Upper lobe of right lung (tissue), 1 donor: ENCODE measurements around the gene SMIM28. TPM values are rescaled to one million over a fixed set of nuclear protein-coding genes. Genes with fewer than 3 reads are reported as not detected.
A peak's percentile ranks its signal among the peaks of the same experiment; 100 is the strongest.
"Not testable (repeated sequence)": the region's sequence is repeated elsewhere in the genome, so short reads cannot be mapped to it uniquely, and the experiment has no call there.

Source experiments
- ATAC-seq: fragments of 200-7000 bp; cut with Tn5 transposase; one replicate; pipeline ENCODE4 v1.9.1; 2020; ENCODE audit warnings: mild to moderate bottlenecking, moderate library complexity
- DNase-seq: peaks from one replicate; pipeline ENCODE4 v3.0.0-alpha.2; 2020
- H3K27ac ChIP-seq: fragments of 200-600 bp; one replicate; pipeline ENCODE4 v1.8.0; 2022
- H3K27me3 ChIP-seq: fragments of 200-600 bp; one replicate; pipeline ENCODE4 v1.8.0; 2022; ENCODE audit warnings: mild to moderate bottlenecking
- H3K36me3 ChIP-seq: fragments of 200-600 bp; one replicate; pipeline ENCODE4 v1.8.0; 2022
- H3K4me1 ChIP-seq: fragments of 200-600 bp; one replicate; pipeline ENCODE4 v1.8.0; 2022
- H3K4me3 ChIP-seq: fragments of 200-600 bp; one replicate; pipeline ENCODE4 v1.8.0; 2022; ENCODE audit warnings: mild to moderate bottlenecking
- H3K9me3 ChIP-seq: fragments of 200-600 bp; one replicate; pipeline ENCODE4 v1.8.0; 2022
- intact Hi-C: fragments of 100-400 bp; cut with DNase I; formaldehyde crosslinking; loops from one replicate; pipeline ENCODE4 v1.11.0; 2022
- total RNA-seq: library from RNA; stranded (reverse); fragmentation: NEBNext Ultra II Directional; extraction: Animal tissue kit (Norgen Biotek cat#: 25700); gene quantifications from one replicate; pipeline ENCODE4 v1.2.1, GENCODE V29; 2021
- TF ChIP-seq, protein P1 (sequence below): fragments of 200-600 bp; IDR thresholded peaks from one replicate; pipeline ENCODE4 v1.8.0; 2022; ENCODE audit warnings: antibody characterized with exemption
- donor health status: DM: no; HTN: yes; CAD: no; lungs with severe emphysema.

The SMIM28 gene
- total RNA-seq, 1 donor from 2014 or later: not detected

DNA sequence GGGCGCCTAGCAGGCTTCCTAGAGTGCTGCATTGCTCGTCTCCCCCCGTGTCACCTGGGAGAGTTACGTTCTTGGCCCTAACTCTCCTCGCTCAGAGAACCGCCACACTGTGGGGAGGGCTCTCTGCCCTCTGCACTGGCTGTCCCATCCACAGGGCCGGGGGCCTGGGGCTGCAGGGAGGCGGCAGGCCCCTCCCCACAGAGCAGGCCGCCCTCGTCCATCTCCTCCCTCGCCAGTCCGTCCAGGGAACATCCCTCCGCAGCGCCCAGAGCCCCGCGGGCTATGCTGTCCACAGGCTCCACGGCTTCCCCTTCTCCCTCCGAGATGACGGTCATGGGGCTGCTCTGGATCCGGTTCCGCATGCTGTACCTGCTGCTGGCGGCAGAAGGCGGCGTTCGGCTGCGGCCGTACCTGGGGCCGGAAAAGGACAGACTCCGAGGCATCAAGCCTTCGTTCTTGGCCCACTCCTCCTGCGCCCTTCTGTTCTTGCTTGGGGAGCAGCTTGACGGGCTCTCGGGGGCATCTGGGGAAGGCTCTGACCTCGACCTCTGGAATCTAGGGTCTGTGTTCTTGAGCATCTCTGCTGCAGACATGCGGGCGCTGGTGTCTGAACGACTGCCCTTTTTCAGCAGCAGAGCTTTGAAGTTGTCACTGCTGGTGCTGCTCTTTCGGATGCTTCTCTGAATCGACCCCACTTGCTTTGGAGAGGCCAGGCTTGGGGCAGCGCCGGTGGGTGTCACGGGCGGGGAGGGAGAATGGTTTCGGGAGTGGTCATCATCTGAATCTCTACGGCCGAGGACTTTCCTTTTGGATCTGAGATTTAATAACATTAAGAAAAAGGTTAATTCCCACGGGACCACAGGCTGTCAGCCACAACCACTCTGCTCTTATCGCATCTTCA is 46.5 kb downstream of the SMIM28 start:
- no peak overlapping the region for H3K4me3 ChIP-seq
- peaks cover 16% of the 10 kb centered on the region for H3K36me3 ChIP-seq
- DNase-seq (no peak), ATAC-seq (peak; percentile 24)
- no peaks in the 10 kb centered on the region for H3K9me3 ChIP-seq
- H3K27ac ChIP-seq: no peak overlapping the region
- H3K27me3 ChIP-seq: no peaks in the 10 kb centered on the region
- H3K4me1 ChIP-seq: peaks cover 6% of the 10 kb centered on the region
- TF ChIP-seq, protein P1, sequence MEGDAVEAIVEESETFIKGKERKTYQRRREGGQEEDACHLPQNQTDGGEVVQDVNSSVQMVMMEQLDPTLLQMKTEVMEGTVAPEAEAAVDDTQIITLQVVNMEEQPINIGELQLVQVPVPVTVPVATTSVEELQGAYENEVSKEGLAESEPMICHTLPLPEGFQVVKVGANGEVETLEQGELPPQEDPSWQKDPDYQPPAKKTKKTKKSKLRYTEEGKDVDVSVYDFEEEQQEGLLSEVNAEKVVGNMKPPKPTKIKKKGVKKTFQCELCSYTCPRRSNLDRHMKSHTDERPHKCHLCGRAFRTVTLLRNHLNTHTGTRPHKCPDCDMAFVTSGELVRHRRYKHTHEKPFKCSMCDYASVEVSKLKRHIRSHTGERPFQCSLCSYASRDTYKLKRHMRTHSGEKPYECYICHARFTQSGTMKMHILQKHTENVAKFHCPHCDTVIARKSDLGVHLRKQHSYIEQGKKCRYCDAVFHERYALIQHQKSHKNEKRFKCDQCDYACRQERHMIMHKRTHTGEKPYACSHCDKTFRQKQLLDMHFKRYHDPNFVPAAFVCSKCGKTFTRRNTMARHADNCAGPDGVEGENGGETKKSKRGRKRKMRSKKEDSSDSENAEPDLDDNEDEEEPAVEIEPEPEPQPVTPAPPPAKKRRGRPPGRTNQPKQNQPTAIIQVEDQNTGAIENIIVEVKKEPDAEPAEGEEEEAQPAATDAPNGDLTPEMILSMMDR: no peak
- intact Hi-C loops: loop anchor here (10.0 kb wide), 2 partner anchors 91 to 341 kb away; no protein-coding TSS in a partner anchor

DNA sequence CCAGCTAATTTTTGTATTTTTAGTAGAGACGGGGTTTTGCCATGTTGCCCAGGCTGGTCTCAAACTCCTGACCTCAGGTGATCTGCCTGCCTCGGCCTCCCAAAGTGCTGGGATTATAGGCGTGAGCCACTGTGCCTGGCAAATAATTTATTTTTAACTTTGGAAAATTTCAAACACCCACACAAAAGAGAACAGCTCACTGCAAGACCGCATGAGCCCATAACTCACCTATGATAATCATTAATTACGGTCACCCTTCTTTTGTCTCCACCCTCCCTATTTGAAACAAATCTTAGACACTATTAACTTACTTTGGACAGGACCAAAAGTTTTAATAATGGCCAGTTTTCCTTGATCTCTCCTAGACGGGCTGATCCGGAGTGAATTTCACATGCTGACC is 47.6 kb downstream of the SMIM28 start:
- DNase-seq, H3K4me3 ChIP-seq, H3K27ac ChIP-seq, ATAC-seq, H3K27me3 ChIP-seq, H3K9me3 ChIP-seq: not testable (repeated sequence)
- intact Hi-C loops: loop anchor here (10.0 kb wide), 2 partner anchors 90 to 340 kb away; no protein-coding TSS in a partner anchor
- peaks cover 16% of the 10 kb centered on the region for H3K36me3 ChIP-seq
- peaks cover 10% of the 10 kb centered on the region for H3K4me1 ChIP-seq

- Histone ChIP-seq H3K27ac (no peak overlapping the region), H3K36me3 (peaks cover 16% of the 10 kb centered on the region), H3K27me3 (no peaks in the 10 kb centered on the region), H3K4me3 (no peak overlapping the region), H3K4me1 (peaks cover 10% of the 10 kb centered on the region), H3K9me3 (no peaks in the 10 kb centered on the region)
- no peak for ATAC-seq
- intact Hi-C loops: loop anchor here (10.0 kb wide), 2 partner anchors 88 to 338 kb away; no protein-coding TSS in a partner anchor
- no peak for DNase-seq
- TF ChIP-seq, protein P1: no peak
These were observed 48.9 kb downstream of the SMIM28 start for GRCh38 chr6:138426500-138427123.

DNA sequence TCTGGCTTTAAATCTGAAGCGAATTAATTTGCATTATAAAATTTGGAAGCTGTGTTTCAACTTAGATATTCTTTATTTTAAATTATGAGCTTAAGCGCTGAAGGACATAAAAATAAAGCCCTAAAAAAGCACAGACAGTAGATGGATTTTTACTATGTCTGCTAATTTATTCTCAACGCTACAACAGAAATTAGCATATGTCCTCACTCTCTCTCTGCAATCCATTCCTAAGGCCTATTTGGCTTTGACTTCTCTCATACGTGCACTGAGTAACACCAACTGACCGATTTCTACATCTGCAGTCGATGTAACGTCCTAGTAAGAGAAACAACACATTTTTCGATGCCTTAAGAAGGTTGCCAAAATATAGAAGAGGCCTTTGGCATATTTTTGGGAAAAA is 50.0 kb downstream of the SMIM28 start:
- intact Hi-C loops: loop anchor here (10.0 kb wide), 2 partner anchors 87 to 337 kb away; no protein-coding TSS in a partner anchor
- no peak for ATAC-seq
- Histone ChIP-seq H3K27ac (no peak overlapping the region), H3K36me3 (peaks cover 26% of the 10 kb centered on the region), H3K4me3 (no peak overlapping the region), H3K4me1 (peaks cover 10% of the 10 kb centered on the region), H3K9me3 (no peaks in the 10 kb centered on the region), H3K27me3 (no peaks in the 10 kb centered on the region)
- TF ChIP-seq, protein P1: no peak
- no peak for DNase-seq

DNA sequence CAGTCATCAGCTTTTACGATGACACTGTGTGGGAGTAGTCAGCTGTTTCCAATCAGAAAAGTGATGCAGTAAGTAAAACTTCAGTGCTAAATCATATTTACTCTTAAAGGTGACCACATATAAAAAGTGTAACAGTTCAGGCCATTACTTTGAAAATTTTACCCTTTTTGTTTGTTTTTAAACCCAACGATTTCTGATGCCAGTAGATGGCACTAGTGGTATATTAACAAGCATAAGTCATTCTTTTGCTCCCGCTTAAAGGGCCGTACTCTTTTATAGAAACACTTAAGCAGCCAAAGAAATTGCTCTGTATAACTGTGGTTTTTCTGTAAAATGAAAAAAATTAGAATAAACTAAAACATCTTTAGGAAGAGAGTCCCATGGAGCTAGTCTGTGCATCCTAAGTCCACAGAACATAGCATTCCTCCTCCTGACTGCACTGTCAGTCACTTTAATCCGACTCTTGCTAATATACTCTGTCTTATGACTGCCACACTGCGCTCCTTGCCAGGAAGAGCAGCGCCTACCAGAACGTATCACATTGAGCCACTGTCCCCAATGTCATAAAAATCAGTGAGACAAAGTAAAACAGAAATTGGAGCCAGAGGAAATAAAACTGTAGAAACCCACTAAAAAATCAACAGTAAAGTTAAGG is 51.4 kb downstream of the SMIM28 start:
- Histone ChIP-seq H3K27ac (no peak overlapping the region), H3K4me1 (peaks cover 6% of the 10 kb centered on the region), H3K4me3 (no peak overlapping the region), H3K9me3 (no peaks in the 10 kb centered on the region), H3K36me3 (peaks cover 27% of the 10 kb centered on the region), H3K27me3 (no peaks in the 10 kb centered on the region)
- ATAC-seq: peak; percentile 29
- DNase-seq: no peak
- intact Hi-C loops: loop anchor here (10.0 kb wide), 2 partner anchors 86 to 336 kb away; no protein-coding TSS in a partner anchor
- TF ChIP-seq, protein P1: peak; percentile 62
